Measurements from ENCODE around the gene PNPLA3. TPM values are rescaled to one million over a fixed set of nuclear protein-coding genes. Genes with fewer than 3 reads are reported as not detected.

Gene PNPLA3
- total and polyA plus RNA-seq, 2 of the 4 experiments (the other 2 are of a cell fraction): 3.6 to 7.5 TPM

DNA sequence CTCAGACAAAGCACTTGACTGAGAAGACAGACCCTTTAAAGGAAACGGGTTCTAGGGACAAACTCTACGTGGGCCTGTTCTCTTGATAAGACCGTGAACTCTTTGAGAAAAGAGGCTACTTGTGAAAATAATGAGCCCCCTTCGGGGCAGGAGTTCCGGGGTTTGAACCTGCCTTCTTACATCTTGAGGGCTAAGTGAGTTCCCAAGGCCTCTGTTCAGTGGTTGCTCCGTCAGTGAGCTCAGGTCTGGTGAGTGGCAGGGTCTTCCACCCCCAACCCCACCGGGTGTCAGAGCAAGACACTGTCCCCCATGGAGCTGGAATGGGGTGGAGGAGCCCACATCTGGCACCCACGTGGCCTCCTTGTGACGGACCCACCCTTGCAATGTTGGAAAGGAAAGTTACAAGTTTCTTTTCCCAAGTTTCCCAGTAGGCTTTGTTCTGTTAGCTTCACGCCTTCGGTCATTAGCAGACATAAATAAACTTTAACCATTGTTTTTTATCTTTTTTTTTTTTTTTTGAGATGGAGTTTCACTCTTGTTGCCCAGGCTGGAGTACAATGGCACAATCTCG lies 25.3 kb downstream of the PNPLA3 start:
- no TSS peak for BruUV-seq (replicated peaks)
- WGBS, 2 experiments (ENCODE audit: extremely low coverage in 2 of 2, insufficient read length in 1 of 2): 90% methylated on average over 2 of the region's 12 CpGs; no CpG with 5 or more reads in 1 of the 2 experiments
- H3K27me3 ChIP-seq (ENCODE audit: control insufficient read depth, insufficient read depth, low read length): no peaks in the 10 kb centered on the region
- H3K14ac ChIP-seq (replicated peaks; ENCODE audit: low read depth, low read length): no peak overlapping the region
- H3K23ac ChIP-seq (ENCODE audit: low read depth, low read length): no peak overlapping the region
- POLR2A ChIA-PET (ENCODE audit: unreplicated experiment): interaction anchor here (0.6 kb wide), 2 partner anchors 18 to 380 kb away, joined by 4 to 10 read pairs; no protein-coding TSS in a partner anchor
- no peaks in the 10 kb centered on the region; the same call in 1 of the 2 replicates for H3K9me1 ChIP-seq (ENCODE audit: insufficient read depth, low read length)
- H2BK20ac ChIP-seq (ENCODE audit: low read depth, low read length): no peak overlapping the region
- H3K79me1 ChIP-seq (ENCODE audit: low read depth in 1 of 2, low read length in 2 of 2): peaks cover 0 to under 1% of the 10 kb centered on the region in 2 experiments; a peak in 1 of 4 replicates
- H4K20me1 ChIP-seq (ENCODE audit: insufficient read depth, low read length): no peaks in the 10 kb centered on the region
- no peaks in the 10 kb centered on the region for H3K9me3 ChIP-seq (ENCODE audit: control insufficient read depth, insufficient read depth, low read length)
- no peak overlapping the region for H4K91ac ChIP-seq (ENCODE audit: insufficient read depth, low read depth, low read length)
- TF ChIP-seq, protein P1, sequence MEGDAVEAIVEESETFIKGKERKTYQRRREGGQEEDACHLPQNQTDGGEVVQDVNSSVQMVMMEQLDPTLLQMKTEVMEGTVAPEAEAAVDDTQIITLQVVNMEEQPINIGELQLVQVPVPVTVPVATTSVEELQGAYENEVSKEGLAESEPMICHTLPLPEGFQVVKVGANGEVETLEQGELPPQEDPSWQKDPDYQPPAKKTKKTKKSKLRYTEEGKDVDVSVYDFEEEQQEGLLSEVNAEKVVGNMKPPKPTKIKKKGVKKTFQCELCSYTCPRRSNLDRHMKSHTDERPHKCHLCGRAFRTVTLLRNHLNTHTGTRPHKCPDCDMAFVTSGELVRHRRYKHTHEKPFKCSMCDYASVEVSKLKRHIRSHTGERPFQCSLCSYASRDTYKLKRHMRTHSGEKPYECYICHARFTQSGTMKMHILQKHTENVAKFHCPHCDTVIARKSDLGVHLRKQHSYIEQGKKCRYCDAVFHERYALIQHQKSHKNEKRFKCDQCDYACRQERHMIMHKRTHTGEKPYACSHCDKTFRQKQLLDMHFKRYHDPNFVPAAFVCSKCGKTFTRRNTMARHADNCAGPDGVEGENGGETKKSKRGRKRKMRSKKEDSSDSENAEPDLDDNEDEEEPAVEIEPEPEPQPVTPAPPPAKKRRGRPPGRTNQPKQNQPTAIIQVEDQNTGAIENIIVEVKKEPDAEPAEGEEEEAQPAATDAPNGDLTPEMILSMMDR (conservative IDR thresholded peaks at IDR 0.05; ENCODE audit: low read depth, low read length): no peak
- H3K27ac ChIP-seq (ENCODE audit: insufficient read depth, low read length): no peak overlapping the region
- ATAC-seq (ENCODE audit: low read depth) (no peak), DNase-seq (no peak)
- peaks cover 6% of the 10 kb centered on the region; the same call in 1 of the 2 replicates for H3K36me3 ChIP-seq (ENCODE audit: control insufficient read depth, insufficient read depth, low read length)
- H2AK9ac ChIP-seq (replicated peaks; ENCODE audit: low read depth, low read length, poor library complexity): no peak overlapping the region
- no peak overlapping the region for H3K4ac ChIP-seq (ENCODE audit: low read depth, low read length)
- CTCF ChIA-PET: no interaction called here
- in situ Hi-C loops (cut with MboI; ENCODE audit: low sequenced_read_pairs): no loop called here
- H3K4me3 ChIP-seq (ENCODE audit: insufficient read depth, low read depth, low read length): no peak overlapping the region
- no peak overlapping the region for H2BK5ac ChIP-seq (ENCODE audit: low read depth, low read length, poor library complexity, severe bottlenecking)
- no peak overlapping the region for H3K56ac ChIP-seq (ENCODE audit: extremely low read depth, insufficient read depth, low read length)
- H4K5ac ChIP-seq (ENCODE audit: low read depth, low read length): no peak overlapping the region
- no peak overlapping the region for H2AFZ ChIP-seq (replicated peaks; ENCODE audit: low read length, poor library complexity)
- H2BK15ac ChIP-seq (ENCODE audit: low read depth, low read length): no peak overlapping the region
- no peak overlapping the region for H4K8ac ChIP-seq (ENCODE audit: low read depth in 2 of 2, low read length in 2 of 2)
- intact Hi-C loops (cut with micrococcal nuclease): loop anchor here (5.0 kb wide), 2 partner anchors 47 to 67 kb away; no protein-coding TSS in a partner anchor
- no peak overlapping the region for H3K4me2 ChIP-seq (ENCODE audit: low read depth, low read length)
- H2AK5ac ChIP-seq (ENCODE audit: low read depth, low read length): no peak overlapping the region
- H3K4me1 ChIP-seq (ENCODE audit: control insufficient read depth, insufficient read depth, low read length): no peaks in the 10 kb centered on the region; the same call in 1 of the 2 replicates
- dilution Hi-C loops (cut with HindIII; ENCODE audit: low sequenced_read_pairs, unreplicated experiment): no loop called here
- H3K9ac ChIP-seq (ENCODE audit: low read depth, low read length): no peak overlapping the region
- no peak overlapping the region for H2BK120ac ChIP-seq (ENCODE audit: low read depth, low read length)
- no peak overlapping the region for H3K18ac ChIP-seq (ENCODE audit: low read depth, low read length)
